Retinal pigment epithelial cell (primary cell): ENCODE data around the gene BRIX1.

ENCODE experiments used
- DNase-seq: peaks from one replicate; pipeline ENCODE4 v3.0.0-alpha.2; 2010; ENCODE audit warnings: low read depth
- H3K4me3 ChIP-seq: 2 replicates; pipeline ENCODE4 v1.5.1; 2011; ENCODE audit warnings: mild to moderate bottlenecking, low read length, control low read depth, moderate library complexity
- TF ChIP-seq, protein P1 (sequence below): conservative IDR thresholded peaks from 2 replicates; pipeline ENCODE4 v1.5.1; 2011; ENCODE audit warnings: low read depth, low read length, control low read depth, inconsistent platforms

Gene BRIX1

DNA sequence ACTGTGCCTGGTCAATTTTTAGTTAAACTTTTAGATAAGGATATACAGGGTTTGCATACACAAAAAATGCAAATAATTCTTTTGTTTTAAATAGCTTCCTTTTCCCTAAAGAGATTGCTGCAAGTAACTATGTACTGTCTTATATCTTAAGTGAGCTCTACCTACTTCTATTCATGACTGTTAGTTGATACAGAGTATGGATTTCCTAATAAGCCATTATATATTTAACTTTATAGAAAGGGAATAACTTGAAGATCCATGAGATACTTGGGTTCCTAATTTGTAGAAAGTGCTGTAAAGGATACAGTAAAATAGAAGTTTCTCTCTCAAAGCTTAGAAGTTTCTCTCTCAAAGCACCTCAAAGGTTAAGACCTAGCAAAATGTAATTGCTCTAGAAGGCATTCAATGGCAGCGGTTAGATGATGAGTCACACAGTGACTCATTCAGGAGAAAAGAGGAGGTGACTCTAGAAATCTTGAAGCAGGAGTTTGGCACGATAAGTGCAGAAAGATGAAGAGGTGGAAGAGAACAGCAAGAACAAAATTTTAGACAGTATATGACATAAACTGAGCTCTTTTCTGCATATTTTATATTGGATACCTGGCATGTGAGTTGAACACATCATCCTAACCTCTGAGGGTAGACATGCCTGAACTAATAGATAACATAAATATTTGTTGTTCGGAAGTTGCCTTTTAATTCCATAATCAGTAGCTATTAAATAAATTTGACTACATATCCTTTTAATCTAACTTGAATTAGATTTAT lies 8.4 kb downstream of the BRIX1 start:
- no peak for DNase-seq
- TF ChIP-seq, protein P1, sequence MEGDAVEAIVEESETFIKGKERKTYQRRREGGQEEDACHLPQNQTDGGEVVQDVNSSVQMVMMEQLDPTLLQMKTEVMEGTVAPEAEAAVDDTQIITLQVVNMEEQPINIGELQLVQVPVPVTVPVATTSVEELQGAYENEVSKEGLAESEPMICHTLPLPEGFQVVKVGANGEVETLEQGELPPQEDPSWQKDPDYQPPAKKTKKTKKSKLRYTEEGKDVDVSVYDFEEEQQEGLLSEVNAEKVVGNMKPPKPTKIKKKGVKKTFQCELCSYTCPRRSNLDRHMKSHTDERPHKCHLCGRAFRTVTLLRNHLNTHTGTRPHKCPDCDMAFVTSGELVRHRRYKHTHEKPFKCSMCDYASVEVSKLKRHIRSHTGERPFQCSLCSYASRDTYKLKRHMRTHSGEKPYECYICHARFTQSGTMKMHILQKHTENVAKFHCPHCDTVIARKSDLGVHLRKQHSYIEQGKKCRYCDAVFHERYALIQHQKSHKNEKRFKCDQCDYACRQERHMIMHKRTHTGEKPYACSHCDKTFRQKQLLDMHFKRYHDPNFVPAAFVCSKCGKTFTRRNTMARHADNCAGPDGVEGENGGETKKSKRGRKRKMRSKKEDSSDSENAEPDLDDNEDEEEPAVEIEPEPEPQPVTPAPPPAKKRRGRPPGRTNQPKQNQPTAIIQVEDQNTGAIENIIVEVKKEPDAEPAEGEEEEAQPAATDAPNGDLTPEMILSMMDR: no peak
- no peak overlapping the region for H3K4me3 ChIP-seq

DNA sequence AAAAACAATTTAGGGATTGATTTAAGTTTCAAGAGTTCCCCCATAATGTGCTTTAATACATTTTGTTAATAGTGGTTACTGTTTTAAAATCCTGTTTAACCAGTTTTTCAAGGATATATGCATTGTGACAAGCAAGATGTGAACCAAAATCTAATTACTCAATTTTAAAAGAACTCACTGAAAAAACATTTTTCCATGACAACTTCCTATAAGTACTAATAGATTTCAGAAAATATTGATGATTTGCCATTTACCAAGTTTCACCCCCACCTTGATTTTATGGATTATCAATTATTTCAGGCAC lies 8.9 kb downstream of the BRIX1 start:
- H3K4me3 ChIP-seq: no peak overlapping the region
- TF ChIP-seq, protein P1: no peak
- DNase-seq: no peak

DNA sequence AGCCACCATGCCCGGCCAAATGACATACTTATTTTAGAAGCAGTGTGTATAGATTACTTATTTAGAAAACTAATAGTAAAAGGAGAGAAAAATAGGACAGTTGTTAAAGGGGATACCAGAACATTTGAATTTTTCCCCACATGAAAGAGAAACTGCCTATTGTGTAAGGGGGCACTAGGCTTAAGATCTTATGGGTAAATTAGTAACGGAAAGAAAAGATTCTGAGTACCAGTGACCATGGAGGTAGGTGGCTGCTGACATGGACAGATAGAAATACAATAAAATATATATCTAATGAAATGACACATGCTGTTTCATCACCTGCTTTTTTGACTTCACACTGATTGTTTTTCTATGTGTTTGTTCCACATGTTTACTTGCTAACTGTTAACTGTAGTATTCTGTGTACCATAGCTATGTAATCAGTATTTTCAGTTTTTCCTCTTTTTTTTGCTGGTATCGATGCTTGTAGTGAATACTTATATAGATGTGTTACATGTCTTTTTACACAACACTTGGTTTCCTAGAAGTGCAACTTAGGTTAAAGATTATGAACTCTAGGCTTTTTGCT lies 10.9 kb downstream of the BRIX1 start:
- DNase-seq: no peak
- H3K4me3 ChIP-seq: no peak overlapping the region
- TF ChIP-seq, protein P1: no peak

DNA sequence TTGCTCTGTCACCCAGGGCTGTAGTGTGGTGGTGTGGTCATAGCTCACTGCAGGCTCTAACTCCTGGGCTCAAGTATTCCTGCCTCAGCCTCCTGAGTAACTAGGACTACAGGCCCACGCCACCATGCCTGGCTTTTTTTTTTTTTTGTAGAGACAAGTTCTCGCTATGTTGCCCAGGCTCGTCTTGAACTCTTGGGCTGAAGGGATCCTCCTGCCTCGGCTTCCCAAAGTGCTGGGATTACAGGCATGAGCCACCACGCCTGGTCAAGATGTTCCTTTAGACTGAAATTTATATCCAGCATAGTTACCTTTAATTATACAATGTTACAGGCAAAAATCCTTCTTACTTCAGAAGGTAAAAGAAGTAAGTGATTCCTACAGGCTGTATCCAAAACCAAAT lies 12.3 kb downstream of the BRIX1 start:
- TF ChIP-seq, protein P1: no peak

DNA sequence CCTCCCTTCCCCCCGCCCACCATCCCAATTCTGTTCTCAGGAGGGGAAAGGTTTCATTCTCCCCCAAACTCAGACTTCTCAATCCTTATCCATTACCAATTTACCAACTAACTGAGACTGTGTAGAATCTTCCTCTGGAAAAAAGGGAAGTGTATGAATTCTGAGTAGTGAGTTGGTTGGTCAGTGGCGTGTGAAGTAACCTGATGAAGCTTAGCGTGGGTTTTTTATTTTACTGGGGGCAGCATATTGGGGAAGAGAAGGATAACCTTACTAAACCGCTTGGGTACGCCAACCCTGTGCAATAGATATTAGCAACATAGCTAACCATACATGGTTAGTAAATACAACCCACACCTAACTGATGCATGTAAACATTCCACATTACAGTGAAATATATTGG lies 12.8 kb downstream of the BRIX1 start:
- H3K4me3 ChIP-seq: no peak overlapping the region
- DNase-seq: no peak
- TF ChIP-seq, protein P1: no peak

More for the DNA sequence above, 12.3 kb downstream of the BRIX1 start:
- H3K4me3 ChIP-seq: no peak overlapping the region
- DNase-seq: no peak

DNA sequence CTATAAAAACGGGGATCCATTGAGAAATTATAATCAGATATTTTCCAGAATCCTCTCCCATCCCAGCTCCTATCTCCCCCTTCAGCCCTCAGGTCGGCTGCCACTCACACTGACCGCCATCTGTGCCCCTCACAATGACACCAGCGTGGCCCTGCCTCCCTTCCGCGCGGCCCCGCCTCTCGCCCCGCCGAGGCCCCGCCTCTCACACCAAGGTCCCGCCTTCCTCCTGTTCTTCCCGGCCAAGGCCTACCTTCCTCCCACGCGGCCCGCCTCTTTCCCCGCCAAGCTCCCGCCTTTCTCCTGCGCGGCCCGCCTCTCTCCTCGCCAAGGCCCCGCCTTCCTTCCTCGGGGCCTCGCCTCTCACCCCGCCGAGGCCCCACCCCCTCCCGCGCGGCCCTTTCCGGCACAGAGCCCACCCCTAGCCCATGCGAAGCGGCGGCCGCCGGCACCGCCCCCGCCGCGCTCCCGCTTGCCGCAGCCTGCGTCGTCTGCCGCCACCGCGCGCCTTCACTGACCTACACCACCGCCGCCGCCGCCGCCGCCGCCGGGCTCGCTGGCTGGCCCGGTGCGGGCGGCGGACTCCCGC lies 13.7 kb downstream of the BRIX1 start, which contains the start of gene DNAJC21:
Gene DNAJC21, plus strand, starts transcription at position 426 of the 586 bp plus-strand sequence. CDS start 261 bp downstream, outside the sequence.
- TF ChIP-seq, protein P1: no peak
- H3K4me3 ChIP-seq: peak within 1 kb of the TSS; percentile 81
- DNase-seq: peak; percentile 81
